ENCODE measurements around the gene BBIP1. TPM values are rescaled to one million over a fixed set of nuclear protein-coding genes. Genes with fewer than 3 reads are reported as not detected.

The BBIP1 gene
- polyA plus RNA-seq, 1 donor from 2014 or later: 73.3 TPM

GRCh38 chr10:110900983-110901382 lies 18.0 kb downstream of the BBIP1 start:
- TF ChIP-seq EZH2 (IDR thresholded peaks at IDR 0.05; ENCODE audit: borderline replicate concordance, insufficient read depth, low read length, poor library complexity, severe bottlenecking) (no peak), MXI1 (conservative IDR thresholded peaks at IDR 0.05; ENCODE audit: poor library complexity, severe bottlenecking) (no peak), RAD21 (conservative IDR thresholded peaks at IDR 0.05) (no peak), SMC3 (conservative IDR thresholded peaks at IDR 0.05; ENCODE audit: poor library complexity) (no peak), REST (IDR thresholded peaks at IDR 0.05; ENCODE audit: borderline replicate concordance) (no peak), CTCF (IDR thresholded peaks at IDR 0.05; ENCODE audit: poor library complexity, severe bottlenecking) (no peak), POLR2AphosphoS5 (IDR thresholded peaks at IDR 0.05) (no peak), EP300 (conservative IDR thresholded peaks at IDR 0.05; ENCODE audit: poor library complexity, severe bottlenecking) (no peak), TAF1 (IDR thresholded peaks at IDR 0.05; ENCODE audit: low read depth) (no peak)
- no peak overlapping the region for H3K9ac ChIP-seq (ENCODE audit: low read length)
- no peak overlapping the region for H3K4me2 ChIP-seq (ENCODE audit: low read length)
- no peak overlapping the region for H2AFZ ChIP-seq (ENCODE audit: low read depth, low read length)
- H3K27me3 ChIP-seq (ENCODE audit: insufficient read depth, low read depth, low read length): no peaks in the 10 kb centered on the region
- H3K79me2 ChIP-seq (replicated peaks; ENCODE audit: insufficient read depth, low read length): no peaks in the 10 kb centered on the region
- no peaks in the 10 kb centered on the region for H3F3A ChIP-seq (ENCODE audit: insufficient read depth, low read length, poor library complexity, severe bottlenecking)
- H3K9me2 ChIP-seq (ENCODE audit: insufficient read depth, low read length): no peaks in the 10 kb centered on the region
- H4K20me1 ChIP-seq (ENCODE audit: insufficient read depth): no peaks in the 10 kb centered on the region
- H3K4me3 ChIP-seq (ENCODE audit: low read length): no peak overlapping the region
- H3K36me3 ChIP-seq (ENCODE audit: insufficient read depth, low read length): no peaks in the 10 kb centered on the region
- no peaks in the 10 kb centered on the region for H3K9me3 ChIP-seq (ENCODE audit: low read length)
- no peak overlapping the region for H3K27ac ChIP-seq (ENCODE audit: low read length)

GRCh38 chr10:110898391-110898790 lies 20.6 kb downstream of the BBIP1 start:
- Histone ChIP-seq H3K27me3 (ENCODE audit: insufficient read depth, low read depth, low read length) (no peaks in the 10 kb centered on the region), H3K9me3 (ENCODE audit: low read length) (no peaks in the 10 kb centered on the region), H3F3A (ENCODE audit: insufficient read depth, low read length, poor library complexity, severe bottlenecking) (no peaks in the 10 kb centered on the region), H3K36me3 (ENCODE audit: insufficient read depth, low read length) (no peaks in the 10 kb centered on the region), H3K4me2 (ENCODE audit: low read length) (no peak overlapping the region), H4K20me1 (ENCODE audit: insufficient read depth) (no peaks in the 10 kb centered on the region), H3K9ac (ENCODE audit: low read length) (no peak overlapping the region), H3K9me2 (ENCODE audit: insufficient read depth, low read length) (no peaks in the 10 kb centered on the region), H2AFZ (ENCODE audit: low read depth, low read length) (no peak overlapping the region), H3K4me3 (ENCODE audit: low read length) (no peak overlapping the region), H3K27ac (ENCODE audit: low read length) (no peak overlapping the region), H3K79me2 (replicated peaks; ENCODE audit: insufficient read depth, low read length) (no peaks in the 10 kb centered on the region)
- TF ChIP-seq CTCF (IDR thresholded peaks at IDR 0.05; ENCODE audit: poor library complexity, severe bottlenecking): no peak
